HG02981 (cell line): ENCODE results near the gene EHD1.
"Not testable (repeated sequence)": the region's sequence is repeated elsewhere in the genome, so short reads cannot be mapped to it uniquely, and the experiment has no call there.

Experiments
- ATAC-seq: cut with Tn5 transposase; IDR thresholded peaks from one replicate; pipeline ENCODE4 v1.9.1; 2021; ENCODE audit warnings: mild to moderate bottlenecking, moderate library complexity; ENCODE audit not compliant: unreplicated experiment

The EHD1 gene

DNA sequence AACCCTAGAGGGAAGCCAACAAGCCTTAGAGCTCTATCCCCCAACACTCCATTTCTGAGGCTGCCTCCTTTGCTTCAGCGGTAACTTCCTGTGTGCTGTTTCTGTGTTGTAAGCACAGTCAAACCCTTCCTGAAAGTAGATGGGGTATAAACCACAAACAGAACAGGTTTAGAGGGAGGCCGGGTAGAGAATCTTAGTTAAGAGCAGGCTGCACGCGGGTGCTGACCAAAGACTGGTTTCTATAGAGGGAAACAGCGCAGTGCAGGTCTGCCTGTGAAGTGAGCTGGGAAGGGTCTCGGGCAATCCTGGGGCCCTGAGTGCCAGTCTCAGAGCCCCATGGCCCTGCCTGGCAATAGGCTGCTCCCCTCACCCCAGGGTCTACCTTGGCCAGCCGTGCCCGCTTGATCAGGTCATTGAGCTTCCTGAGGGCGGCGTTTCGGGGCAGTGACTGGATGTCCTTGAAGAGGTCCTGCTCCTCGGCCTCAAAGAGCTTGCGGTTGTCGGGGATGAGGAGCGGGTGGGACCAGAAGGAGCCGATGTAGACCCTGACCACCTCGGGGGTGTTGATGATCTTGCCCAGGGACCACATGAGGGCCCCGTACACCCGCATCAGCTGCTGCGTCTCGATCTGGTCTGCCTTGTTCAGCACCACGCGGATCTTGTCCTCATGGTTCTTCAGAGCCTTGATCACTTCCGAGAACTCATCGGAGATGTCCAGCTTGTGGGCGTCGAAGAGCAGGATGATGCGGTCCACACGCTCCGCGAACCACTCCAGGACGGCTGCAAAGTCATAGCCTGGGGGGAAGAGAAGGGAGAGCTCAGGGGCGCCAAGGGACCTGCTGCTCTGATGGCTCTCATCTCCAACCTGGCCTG lies 18.6 kb downstream of the EHD1 start:
- ATAC-seq = peak; percentile 67

DNA sequence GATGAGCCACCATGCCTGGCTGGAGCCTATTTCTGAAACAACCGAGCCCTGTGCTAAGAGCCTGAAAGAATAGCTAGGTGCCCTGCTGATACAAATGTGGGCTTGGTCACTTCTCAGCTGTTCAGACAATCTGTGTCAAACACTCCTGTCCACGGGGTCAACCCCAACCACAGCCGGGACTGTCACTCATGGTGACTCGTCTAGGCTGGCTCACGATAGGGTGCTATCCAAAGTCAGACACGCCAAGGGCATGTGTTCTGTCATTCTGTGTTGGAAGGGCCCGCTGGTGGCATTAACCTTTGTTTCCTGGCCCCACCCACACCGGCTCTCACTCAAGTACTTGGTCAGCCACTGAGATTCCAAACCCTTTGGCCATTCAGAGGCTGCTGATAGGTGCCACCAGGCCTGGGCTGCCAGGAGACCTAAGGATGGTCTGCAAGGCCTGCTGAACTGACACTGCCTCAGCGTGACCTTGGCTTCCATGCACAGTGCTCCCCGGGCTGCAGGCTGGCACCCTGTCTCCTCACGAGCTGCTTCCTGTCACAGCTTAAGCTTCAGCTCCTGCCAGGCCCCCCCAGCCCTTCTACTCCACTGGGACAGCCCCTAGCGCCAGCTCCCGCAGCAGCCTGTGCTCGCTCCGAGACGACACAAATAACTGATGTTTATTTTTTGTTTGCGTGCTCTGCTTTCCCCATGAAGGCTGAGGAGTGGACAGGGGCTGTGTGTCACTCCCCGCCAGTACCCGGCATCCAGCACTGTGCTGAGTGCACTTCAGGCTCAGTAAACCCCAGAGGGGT lies 19.8 kb downstream of the EHD1 start:
- ATAC-seq = peak; percentile 23

DNA sequence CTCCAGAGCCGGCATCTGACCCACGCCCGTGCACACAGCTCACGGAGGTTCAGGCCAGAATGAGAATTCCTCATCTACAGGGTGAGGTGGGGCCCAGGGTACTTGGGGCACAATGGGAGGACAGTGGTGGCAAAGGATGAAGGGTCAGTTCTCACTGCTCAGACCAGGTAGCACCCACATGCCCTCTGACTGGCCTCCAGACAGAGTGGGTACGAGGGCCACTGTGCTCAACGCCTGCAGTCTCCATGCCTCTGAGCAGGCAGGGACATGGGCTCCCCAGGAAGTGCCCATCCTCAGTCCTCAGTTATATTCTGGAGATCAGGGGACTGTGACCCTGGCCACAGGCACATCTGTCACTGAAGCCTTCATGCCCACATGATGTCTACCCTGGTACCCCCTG lies 20.9 kb downstream of the EHD1 start:
- ATAC-seq = no peak

DNA sequence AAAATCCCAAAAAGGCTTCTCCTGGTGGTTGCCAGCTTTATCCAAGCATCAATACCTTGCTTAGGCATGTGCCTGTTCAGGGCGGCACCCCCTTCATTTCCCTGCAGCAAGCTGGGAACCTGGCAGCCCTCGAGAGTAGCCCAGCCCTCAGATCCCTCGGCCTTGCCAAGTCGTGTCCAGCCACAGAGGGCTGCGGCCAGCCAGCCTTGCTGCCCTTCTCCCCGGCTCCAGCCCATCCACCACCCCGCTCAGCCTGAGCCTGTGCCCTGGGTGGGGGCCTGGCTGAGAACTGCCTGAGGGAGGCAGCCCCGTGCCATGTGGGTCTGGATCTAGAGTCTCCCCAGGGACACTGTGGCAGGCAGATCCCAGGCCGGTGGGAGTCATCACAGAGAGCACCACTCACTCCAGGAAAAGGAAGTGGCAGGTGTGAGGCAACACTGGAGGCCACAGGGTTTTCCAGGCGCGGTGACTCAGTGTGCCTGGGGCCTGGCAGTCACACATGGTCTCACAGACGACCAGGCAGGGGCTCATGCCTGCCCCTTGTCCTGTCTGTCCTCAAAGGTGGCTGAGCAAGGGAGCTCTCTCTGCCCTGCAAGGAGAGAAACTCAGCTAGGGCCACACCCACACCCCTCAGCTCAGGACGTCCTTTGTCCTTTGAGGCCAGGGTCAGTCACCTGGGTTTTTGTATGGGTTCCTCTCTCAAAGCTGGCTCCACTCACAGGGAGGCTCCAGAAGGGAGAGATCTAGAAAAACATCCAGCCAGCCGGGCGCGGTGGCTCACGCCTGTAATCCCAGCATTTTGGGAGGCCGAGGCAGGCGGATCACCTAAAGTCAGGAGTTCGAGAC lies 21.8 kb downstream of the EHD1 start:
- no peak for ATAC-seq

DNA sequence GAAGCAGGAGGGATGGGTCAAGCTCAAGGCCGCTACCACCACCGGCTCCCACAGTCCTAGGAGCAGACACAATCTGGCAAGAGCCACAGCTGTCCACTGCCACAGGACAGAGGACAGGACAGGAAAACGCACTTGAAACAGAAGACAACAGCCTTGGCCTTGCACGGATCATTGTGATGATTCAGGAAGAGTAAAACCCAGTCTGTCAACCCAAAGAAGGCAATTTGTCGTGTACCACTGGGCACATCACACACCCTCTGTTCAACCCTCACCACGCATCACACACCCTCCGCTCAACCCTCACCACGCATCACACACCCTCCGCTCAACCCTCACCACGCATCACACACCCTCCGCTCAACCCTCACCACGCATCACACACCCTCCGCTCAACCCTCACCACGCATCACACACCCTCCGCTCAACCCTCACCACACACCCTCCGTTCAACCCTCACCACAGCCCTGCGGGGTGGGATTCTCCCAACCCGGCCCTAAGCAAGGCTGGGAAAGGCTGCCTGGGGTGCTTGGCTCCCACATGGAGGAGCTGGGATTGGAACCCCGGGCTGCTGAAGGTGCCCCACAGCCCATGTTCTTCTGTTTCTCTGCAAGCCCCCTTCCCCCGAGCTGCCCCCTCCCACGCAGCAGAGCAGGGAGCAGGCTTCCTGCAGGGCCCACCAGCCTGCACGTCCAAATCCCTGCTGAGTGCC lies 22.7 kb downstream of the EHD1 start:
- ATAC-seq = no peak

DNA sequence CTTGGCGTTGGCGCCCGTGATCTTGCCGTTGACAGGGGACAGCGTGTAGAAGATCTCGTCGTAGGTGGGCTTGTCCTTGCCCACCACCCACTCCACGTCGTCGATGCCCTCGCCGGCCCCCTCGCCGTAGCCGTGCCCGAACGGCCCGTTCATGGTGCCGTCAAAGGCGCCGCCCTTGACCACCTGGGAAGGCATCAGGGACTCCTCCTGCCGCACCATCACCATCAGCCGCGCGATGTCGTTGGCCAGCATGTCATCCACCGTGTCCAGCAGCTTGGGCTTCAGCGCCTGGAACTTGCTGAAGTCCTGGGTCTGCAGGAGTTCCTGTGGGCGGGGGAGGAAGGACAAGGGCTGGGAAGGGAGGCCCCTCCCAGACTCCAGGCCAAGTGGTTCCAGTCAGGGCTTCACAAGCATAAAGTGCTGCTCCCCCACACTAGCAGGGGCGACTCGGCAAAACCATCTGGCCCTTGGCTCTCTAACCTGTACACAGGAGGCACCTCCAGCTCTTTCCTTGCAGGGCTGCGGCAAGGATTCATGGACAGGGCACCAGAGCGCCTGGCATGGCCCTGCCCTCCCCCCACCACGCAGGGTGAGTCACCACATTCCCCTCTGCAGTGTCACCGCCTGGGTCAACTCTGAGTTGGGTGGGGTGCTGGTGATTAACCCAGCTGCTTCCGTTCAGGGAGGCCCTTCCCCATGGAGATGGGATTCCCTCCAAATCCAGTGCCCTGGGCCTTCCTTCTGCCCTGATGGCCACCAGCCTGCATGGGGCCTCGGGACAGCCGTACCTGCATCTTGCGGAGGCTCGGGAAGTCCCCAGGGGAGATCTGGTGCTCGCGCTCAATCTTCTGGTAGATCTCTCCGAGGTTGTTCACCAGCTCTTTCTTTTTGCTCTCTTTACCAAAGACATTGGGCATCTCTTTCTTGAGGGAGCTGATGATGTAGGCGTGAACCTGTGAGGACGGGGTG lies 23.6 kb downstream of the EHD1 start:
- no peak for ATAC-seq

DNA sequence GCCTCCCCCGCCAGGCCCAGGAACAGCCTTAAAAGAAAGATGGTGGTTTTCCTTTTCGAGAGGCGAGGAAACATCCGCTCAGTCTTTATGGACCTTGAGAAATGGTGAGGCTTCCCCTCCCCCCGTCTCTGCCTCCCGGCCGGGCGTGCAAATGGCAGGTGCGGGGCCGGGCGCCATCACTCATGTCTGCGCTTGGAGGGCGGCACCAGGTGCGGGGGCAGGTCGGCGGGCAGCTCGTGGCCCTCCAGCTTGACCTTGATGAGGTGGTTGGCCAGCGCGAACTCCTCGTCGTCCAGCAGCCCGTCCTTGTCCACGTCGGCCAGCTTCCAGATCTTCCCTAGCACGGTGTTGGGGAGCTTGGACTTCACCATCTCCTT lies 24.3 kb downstream of the EHD1 start:
- ATAC-seq = no peak

DNA sequence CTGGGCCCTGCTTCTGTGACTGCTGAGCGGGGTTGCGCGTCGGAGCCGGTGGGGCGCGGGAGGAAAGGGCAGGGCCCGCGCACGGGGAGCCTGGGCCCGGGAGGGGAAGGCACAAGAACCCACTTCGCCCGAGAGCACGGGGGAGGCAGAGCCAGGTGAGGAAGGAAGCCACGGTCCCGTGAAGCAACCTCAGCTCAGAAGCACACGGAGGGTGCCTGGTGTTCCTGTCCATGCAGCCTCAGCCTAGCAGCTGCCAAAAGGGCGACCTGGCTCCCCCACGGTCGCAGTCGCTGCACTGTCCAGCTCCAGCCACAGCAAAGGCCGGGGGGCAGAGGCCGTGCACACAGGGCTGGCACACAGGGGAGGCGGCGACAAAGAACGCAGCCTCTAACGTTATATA lies 24.7 kb downstream of the EHD1 start:
- ATAC-seq = no peak

DNA sequence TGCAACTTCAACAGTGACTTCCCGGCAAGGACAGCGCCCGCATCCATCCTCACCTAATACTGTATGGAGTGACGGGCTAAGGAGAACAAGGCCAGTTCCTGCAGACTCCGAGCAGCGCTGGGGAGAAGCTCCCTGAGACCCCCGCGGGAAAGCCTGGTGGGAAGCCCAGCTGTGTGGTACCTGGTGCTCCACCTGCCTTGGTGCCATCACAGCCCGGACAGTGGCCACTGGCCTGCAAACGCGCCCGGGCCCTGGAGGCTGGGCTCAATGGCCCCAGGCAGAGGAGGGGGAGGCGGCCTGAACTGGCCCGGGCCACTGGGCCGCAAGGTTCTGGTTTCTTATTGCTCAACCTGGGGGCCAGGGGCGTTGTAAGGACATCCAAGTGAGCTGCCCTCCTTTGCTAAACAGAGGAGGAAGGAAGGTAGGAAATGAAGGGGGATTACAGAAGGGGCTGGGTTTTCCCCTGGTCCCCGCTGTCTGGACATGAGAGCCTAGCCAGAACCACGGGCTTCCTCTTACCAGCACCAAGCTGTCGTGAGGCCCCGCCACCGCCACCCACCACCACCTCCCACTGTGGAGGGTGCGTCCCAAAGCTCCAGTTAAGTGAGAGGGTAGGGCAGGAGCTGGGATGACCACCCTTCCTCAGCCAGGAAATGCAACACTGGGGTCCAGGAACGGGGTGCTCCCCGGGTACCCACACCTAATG lies 25.5 kb downstream of the EHD1 start:
- no peak for ATAC-seq

DNA sequence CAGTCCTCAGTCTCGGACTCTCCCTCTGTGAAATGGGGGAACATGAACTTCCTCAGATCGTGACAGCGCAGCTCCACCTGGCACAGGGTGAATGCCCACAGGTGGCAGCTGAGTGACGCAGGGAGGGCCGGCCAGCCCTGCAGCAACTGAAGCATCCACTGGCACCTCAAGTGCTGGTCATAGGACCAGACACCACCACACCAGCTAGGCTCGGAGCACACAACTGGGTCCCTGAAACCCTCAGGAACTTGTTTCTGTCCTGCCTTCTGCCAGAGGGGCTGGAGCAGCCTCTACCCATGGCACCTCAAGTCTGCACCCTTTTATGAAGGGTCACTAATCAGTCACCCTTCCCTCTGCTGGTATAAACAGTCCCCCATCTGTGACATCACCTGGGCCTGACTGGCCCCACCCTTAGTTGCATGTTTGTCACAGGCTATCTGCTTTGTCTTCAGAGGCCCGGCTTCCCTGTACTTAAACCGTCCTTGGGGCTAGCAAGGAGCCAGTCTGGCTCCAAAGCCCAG lies 26.5 kb downstream of the EHD1 start:
- ATAC-seq = peak; percentile 8

DNA sequence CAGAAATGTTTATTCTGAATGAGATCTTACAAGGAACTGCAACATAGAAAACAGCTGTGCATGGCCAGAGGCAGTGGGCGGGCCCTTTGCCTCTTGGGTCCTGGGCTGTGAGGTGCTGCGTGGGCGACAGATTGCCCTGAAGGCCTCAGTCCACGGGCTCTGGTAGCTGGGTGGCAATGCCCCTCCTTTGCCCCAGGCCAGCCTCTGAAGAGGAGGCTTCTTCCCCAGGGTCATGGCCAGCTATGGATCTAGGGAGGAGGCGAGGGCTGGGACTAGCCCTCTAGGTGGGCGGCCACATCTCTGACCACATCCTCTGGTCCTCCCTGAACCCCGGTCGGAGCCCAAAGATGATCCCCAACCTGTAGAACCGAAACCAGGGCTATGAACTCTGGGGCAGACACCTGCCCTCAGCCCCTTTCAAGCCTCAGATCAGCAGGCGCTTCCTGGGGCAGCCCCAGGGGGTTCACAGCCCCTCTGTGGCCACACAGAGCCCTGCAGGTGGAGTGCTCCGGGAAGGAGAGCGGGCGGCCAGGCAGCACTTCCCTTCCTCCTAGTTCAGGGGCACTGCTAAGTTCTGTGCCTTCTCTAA lies 27.3 kb downstream of the EHD1 start:
- peak; percentile 62 for ATAC-seq

DNA sequence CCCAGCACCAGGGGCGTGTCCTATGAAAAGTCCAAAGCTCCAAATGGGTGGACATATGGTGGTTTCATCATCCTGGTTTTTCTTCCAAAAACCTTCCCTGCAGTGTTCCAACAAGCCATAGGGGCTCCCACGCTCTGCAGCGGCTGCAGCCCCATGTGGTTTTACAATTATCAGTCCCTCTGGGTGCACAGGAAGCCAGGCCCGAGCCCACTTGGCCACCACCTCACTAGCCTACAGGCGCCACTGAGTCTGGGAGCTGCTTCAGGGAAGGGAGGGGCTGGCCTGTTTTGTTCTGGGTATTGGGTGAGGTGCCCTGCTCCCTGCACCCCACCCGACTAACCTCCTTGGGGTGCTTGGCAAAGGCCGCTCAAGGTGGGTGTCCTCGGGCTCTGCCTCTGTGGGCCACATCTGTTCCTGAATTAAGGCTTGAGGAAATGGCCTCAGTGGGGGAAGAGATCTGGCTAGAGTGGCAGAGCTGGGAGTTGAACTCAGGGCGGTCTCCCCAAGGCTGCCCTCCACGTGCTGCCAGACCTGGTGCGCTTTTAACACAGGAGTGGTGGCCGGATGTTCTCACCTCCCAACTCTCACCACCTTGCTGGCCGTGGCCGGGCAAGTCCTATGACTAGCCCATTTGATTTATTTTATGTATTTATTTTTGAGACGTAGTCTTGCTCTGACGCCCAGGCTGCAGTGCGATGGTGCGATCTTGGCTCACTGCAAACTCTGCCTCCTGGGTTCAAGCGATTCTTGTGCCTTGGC lies 28.6 kb downstream of the EHD1 start:
- no peak for ATAC-seq

DNA sequence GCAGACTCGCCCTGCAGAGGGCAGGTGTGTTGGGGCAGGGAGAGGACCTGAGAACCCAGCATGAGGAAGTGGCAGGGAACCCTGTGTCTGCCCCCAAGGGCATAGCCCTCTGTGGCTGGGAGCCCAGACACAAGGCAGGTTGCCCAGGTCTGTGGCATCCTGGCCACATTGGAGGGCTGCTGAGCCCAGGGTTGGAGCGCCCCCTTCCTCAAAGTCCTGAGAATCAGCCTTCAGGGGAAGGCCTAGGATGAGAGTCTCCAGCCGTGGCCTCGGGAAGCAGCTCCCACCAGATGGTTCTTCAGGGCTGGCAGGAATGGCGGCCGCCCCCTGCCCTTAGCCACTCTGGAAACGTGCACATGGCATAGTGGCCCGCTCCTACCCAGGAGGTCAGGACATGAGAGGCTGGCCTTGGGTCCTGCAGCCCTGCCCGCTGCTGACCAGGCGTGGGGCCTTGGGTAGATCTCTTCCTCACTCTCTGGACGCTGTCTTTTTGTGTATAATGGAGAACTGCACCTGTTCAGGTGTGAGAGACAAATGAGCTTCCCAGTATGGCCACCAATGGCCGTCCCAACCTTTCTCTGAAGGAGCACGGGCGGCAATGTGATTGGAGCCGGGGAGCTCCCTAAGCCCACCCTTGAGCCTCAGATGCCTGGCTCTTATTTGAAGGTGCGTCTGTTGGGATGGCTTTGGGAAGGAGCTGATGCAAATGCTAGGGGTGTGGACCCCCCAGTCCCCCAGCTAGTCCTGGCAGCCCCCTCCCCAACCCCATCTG lies 29.4 kb downstream of the EHD1 start:
- no peak for ATAC-seq

DNA sequence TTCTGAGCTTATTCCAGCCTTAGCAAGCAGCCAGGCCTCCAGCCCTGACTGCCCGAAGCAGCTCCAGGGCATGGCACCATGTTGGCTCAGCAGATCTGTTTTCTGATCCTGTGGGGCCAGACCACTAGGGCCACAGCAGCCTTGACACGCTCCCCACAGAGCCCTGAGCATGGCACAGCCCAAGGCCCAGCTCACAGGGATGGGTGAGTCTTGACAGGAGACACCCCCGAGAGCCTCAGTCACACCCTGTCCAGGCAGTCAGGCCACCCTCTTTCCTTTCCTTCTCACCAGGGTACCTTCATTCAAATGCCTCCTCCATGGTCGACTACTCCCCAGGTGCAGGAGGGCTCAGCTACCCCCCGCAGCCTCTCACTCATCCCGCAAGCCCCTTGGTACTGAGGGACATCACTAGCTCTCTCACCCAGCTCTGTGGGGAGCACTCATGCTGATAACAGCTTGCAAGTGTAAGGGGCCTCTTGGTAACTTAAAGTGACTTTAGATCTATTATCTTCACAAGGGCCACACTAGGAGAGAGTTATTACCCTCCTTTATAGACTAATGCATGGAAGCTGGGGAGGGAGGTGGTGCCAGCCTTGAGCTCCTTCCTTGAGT lies 30.1 kb downstream of the EHD1 start:
- no peak for ATAC-seq

DNA sequence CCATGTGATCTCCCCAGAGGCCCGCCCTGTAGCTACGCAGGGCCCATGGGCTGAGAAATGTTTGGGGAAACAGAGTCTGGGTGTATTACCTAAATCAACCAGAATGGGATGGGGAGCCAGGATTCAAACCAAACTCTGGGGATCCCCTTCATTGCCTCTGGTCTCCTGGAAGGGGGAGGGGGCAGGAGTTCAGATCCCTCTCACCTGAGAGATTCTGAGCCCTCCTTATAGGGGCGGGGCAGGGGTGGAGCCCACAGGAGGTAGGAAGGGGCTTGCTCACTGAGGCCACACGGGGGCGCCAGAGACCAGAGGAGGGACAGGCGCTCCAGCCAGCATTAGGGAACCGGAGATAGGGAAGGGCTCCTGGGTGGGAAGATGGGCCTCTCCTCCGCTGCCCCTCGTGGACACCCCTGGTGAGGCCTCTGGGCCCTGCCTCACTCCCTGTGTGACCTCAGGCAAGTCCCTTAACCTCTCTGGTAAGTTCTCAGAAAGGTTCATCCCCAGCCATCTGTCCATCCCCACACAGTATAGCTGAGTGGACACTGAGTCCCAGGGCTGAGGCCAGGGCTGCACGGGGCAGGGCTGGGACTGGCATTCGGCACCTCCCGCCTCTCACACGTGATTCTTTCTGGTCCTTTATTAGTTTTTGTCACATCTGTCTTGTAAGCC lies 31.3 kb downstream of the EHD1 start:
- ATAC-seq = no peak

DNA sequence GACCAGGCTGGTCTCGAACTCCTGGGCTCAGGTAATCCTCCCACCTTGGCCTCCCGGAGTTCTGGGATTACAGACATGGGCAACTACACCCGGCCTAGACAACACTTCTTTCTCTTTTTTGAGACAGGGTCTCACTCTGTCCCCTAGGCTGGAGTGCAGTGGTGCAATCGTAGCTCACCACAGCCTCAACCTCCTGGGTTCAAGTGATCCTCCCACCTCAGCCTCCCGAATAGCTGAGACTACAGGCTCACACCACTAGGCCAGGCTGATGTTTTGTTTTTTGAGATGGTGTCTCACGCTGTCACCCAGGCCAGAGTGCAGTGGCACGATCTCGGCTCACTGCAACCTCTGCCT lies 32.7 kb downstream of the EHD1 start:
- not testable (repeated sequence) for ATAC-seq
